HCT116 (cell line): ENCODE results near the gene RBMS1. TPM values are rescaled to one million over a fixed set of nuclear protein-coding genes. Genes with fewer than 3 reads are reported as not detected.

Experiments used
- ATAC-seq: fragments of 200-7000 bp; cut with Tn5 transposase; 2 replicates; pipeline ENCODE4 v1.9.1; 2020; ENCODE audit warnings: mild to moderate bottlenecking, moderate library complexity
- BruUV-seq: library from RNA; stranded (reverse); fragments of 400-500 nt; replicated peaks from 2 replicates; lab custom pipeline; 2021; lab: Mats Ljungman, UMichigan
- CTCF ChIA-PET: fragments of 300-600 bp; sonication (Branson Sonifier 250); formaldehyde crosslinking; loops from one replicate; lab custom pipeline; 2021; ENCODE audit warnings: antibody characterized with exemption; lab: Charles Lee
- POLR2A ChIA-PET: fragments of 300-600, 350-600 bp; sonication (Branson Sonifier 250); formaldehyde crosslinking; loops from one replicate; lab custom pipeline; 2021; ENCODE audit warnings: antibody characterized with exemption; lab: Charles Lee
- RAD21 ChIA-PET, 2 experiments: fragments of 300-600 bp; sonication (Branson Sonifier 250); formaldehyde crosslinking; loops; one replicate each; lab custom pipeline; 2023; ENCODE audit warnings: low total read pairs in 2 of 2; ENCODE audit not compliant: uncharacterized antibody in 2 of 2, unreplicated experiment in 2 of 2, low non-redundant PET in 1 of 2; lab: Charles Lee
- DNase-seq: peaks from one replicate; pipeline ENCODE4 v3.0.0-alpha.2; 2010; ENCODE audit warnings: low read depth, low spot score
- H2AFZ ChIP-seq: fragments of 200-600 bp; shearing (Covaris generic), sonication (generic); 2 replicates; pipeline ENCODE4 v1.6.1; 2017; ENCODE audit warnings: low read depth, mixed run types, mixed read lengths, antibody characterized with exemption, low read length; ENCODE audit not compliant: poor library complexity, severe bottlenecking
- H3K27ac ChIP-seq: 2 replicates; pipeline ENCODE4 v1.5.1; 2012; ENCODE audit warnings: low read depth, low read length
- H3K27me3 ChIP-seq: fragments of 200-600 bp; sonication (generic); 2 replicates; pipeline ENCODE4 v1.6.1; 2016; ENCODE audit warnings: mixed run types, low read length, mixed read lengths; ENCODE audit not compliant: insufficient read depth
- H3K36me3 ChIP-seq, 2 experiments: fragments of 200-500 bp in 1 of 2; fragments of 200-600 bp in 1 of 2; sonication (Bioruptor generic) in 1 of 2; sonication (generic) in 1 of 2; 2 replicates each; pipeline versions ENCODE4 v1.5.1 to v1.6.1; 2014 to 2016; ENCODE audit warnings: low read length in 2 of 2, inconsistent platforms in 1 of 2, mixed read lengths in 1 of 2, mixed run types in 1 of 2; ENCODE audit not compliant: insufficient read depth in 2 of 2, control insufficient read depth in 1 of 2
- H3K4me1 ChIP-seq, 2 experiments: fragments of 200-600 bp in 1 of 2; sonication (generic) in 1 of 2; 2 replicates each; pipeline versions ENCODE4 v1.5.1 to v1.6.1; 2012 to 2017; ENCODE audit warnings: low read length in 2 of 2, inconsistent platforms in 1 of 2, mild to moderate bottlenecking in 1 of 2, mixed read lengths in 1 of 2, mixed run types in 1 of 2, moderate library complexity in 1 of 2; ENCODE audit not compliant: insufficient read depth in 2 of 2, control insufficient read depth in 1 of 2
- H3K4me2 ChIP-seq: fragments of 200-600 bp; sonication (generic); 2 replicates; pipeline ENCODE4 v1.6.1; 2017; ENCODE audit warnings: mixed run types, low read length, mixed read lengths
- H3K4me3 ChIP-seq, 2 experiments: fragments of 200-600 bp in 1 of 2; sonication (generic) in 1 of 2; replicated peaks in 1 of 2; 2 replicates each; pipeline ENCODE4 v1.5.1; 2011 to 2016; ENCODE audit warnings: low read length in 2 of 2, control low read depth in 1 of 2, low read depth in 1 of 2, mild to moderate bottlenecking in 1 of 2, mixed read lengths in 1 of 2, mixed run types in 1 of 2
- H3K79me2 ChIP-seq: fragments of 200-600 bp; sonication (generic); 2 replicates; pipeline ENCODE4 v1.6.1; 2017; ENCODE audit warnings: mild to moderate bottlenecking, mixed run types, low read length, moderate library complexity, mixed read lengths; ENCODE audit not compliant: insufficient read depth
- H3K9ac ChIP-seq: fragments of 200-600 bp; sonication (generic); 2 replicates; pipeline ENCODE4 v1.6.1; 2016; ENCODE audit warnings: low read length, mixed read lengths
- H3K9me2 ChIP-seq: fragments of 200-600 bp; sonication (generic), shearing (Covaris generic); 2 replicates; pipeline ENCODE4 v1.6.1; 2017; ENCODE audit warnings: mixed run types, mild to moderate bottlenecking, moderate library complexity; ENCODE audit not compliant: insufficient read depth
- H3K9me3 ChIP-seq, 2 experiments: fragments of 200-500 bp in 1 of 2; fragments of 200-600 bp in 1 of 2; sonication (Bioruptor generic) in 1 of 2; sonication (generic) in 1 of 2; 2 replicates each; pipeline ENCODE4 v1.6.1; 2014 to 2017; ENCODE audit warnings: low read length in 2 of 2, mixed read lengths in 2 of 2, inconsistent platforms in 1 of 2, low read depth in 1 of 2, mild to moderate bottlenecking in 1 of 2, mixed run types in 1 of 2, moderate library complexity in 1 of 2; ENCODE audit not compliant: control insufficient read depth in 1 of 2, insufficient read depth in 1 of 2
- H4K20me1 ChIP-seq: fragments of 200-600 bp; sonication (generic), shearing (Covaris generic); 2 replicates; pipeline ENCODE4 v1.6.1; 2017; ENCODE audit warnings: mixed run types, mild to moderate bottlenecking, moderate library complexity; ENCODE audit not compliant: insufficient read depth
- CBX3 ChIP-seq: IDR thresholded peaks from 2 replicates; pipeline ENCODE4 v1.6.1; 2012; ENCODE audit warnings: low read depth
- JUND ChIP-seq: IDR thresholded peaks from 2 replicates; pipeline ENCODE4 v1.6.1; 2012
- REST ChIP-seq: IDR thresholded peaks from 2 replicates; pipeline ENCODE4 v1.6.1; 2012; ENCODE audit warnings: low read depth
- SP1 ChIP-seq: IDR thresholded peaks from 2 replicates; pipeline ENCODE4 v1.6.1; 2012; ENCODE audit warnings: low read depth
- YY1 ChIP-seq: IDR thresholded peaks from 2 replicates; pipeline ENCODE4 v1.6.1; 2011; ENCODE audit warnings: low read length, low read depth, moderate library complexity, mild to moderate bottlenecking; ENCODE audit not compliant: insufficient replicate concordance; ENCODE audit errors: extremely low read depth
- ZFX ChIP-seq: fragments of 450-650 bp; IDR thresholded peaks from 2 replicates; pipeline ENCODE4 v1.6.1; 2017
- intact Hi-C: fragments of 100-400 bp; cut with micrococcal nuclease; formaldehyde crosslinking; loops from 2 replicates; pipeline ENCODE4 v1.10.0; 2022
- total RNA-seq: library from RNA; stranded (reverse); gene quantifications from one replicate; pipeline ENCODE4 v1.2.1, GENCODE V29; 2021; ENCODE audit not compliant: unreplicated experiment
- TF ChIP-seq, protein P1 (sequence below): IDR thresholded peaks from 2 replicates; pipeline ENCODE4 v1.6.1; 2012

The RBMS1 gene
- total RNA-seq, 1 experiment from 2014 or later = 17.6 TPM

- Histone ChIP-seq H3K9me2 (no peaks in the 10 kb centered on the region), H3K4me3 (no peak overlapping the region), H3K4me1 (peaks cover 40 to 92% of the 10 kb centered on the region in 2 experiments), H4K20me1 (no peaks in the 10 kb centered on the region), H2AFZ (no peak overlapping the region), H3K36me3 (no peaks in the 10 kb centered on the region), H3K27ac (no peak overlapping the region), H3K4me2 (no peak overlapping the region), H3K79me2 (no peaks in the 10 kb centered on the region), H3K9ac (no peak overlapping the region), H3K27me3 (no peaks in the 10 kb centered on the region), H3K9me3 (no peaks in the 10 kb centered on the region)
- ATAC-seq = no peak
- TF ChIP-seq ZFX (no peak), JUND (no peak)
- TF ChIP-seq, protein P1, sequence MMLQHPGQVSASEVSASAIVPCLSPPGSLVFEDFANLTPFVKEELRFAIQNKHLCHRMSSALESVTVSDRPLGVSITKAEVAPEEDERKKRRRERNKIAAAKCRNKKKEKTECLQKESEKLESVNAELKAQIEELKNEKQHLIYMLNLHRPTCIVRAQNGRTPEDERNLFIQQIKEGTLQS = no peak
- POLR2A ChIA-PET = interaction anchor here (3.8 kb wide), 1 partner anchor 15 kb away, joined by 21 read pairs; no protein-coding TSS in a partner anchor
- BruUV-seq = no TSS peak
- CTCF ChIA-PET = interaction anchor here (0.9 kb wide), 1 partner anchor 116 kb away, joined by 4 read pairs; no protein-coding TSS in a partner anchor
- intact Hi-C loops = no loop called here
- no peak for DNase-seq
- RAD21 ChIA-PET = no interaction called here
Measured at GRCh38 chr2:160226367-160226766, 267.2 kb downstream of the RBMS1 start.

GRCh38 chr2:160225722-160226121 lies 267.9 kb downstream of the RBMS1 start:
- Histone ChIP-seq H3K4me3 (no peak overlapping the region), H3K36me3 (no peaks in the 10 kb centered on the region), H3K27ac (no peak overlapping the region), H3K9me2 (no peaks in the 10 kb centered on the region), H3K9me3 (no peaks in the 10 kb centered on the region), H2AFZ (no peak overlapping the region), H3K79me2 (no peaks in the 10 kb centered on the region), H3K27me3 (no peaks in the 10 kb centered on the region), H3K4me2 (no peak overlapping the region), H3K4me1 (peaks cover 44 to 98% of the 10 kb centered on the region in 2 experiments), H4K20me1 (no peaks in the 10 kb centered on the region), H3K9ac (no peak overlapping the region)
- DNase-seq (no peak), ATAC-seq (no peak; the same call in 1 of the 2 replicates)
- RAD21 ChIA-PET = no interaction called here
- no peak for TF ChIP-seq SP1
- TF ChIP-seq CBX3 = no peak
- TF ChIP-seq YY1 = no peak
- TF ChIP-seq REST = no peak
- TF ChIP-seq JUND = no peak
- POLR2A ChIA-PET = interaction anchor here (0.8 to 3.8 kb wide), 3 partner anchors 11 to 16 kb away, joined by 3 to 21 read pairs (median 4); no protein-coding TSS in a partner anchor
- no TSS peak for BruUV-seq
- CTCF ChIA-PET = interaction anchor here (0.8 to 2.7 kb wide), 4 partner anchors 11 to 115 kb away, joined by 3 to 8 read pairs (median 4); no protein-coding TSS in a partner anchor
- intact Hi-C loops = no loop called here
